HS-27A (cell line): Measurements from ENCODE around the gene ZNF853.
"Not testable (repeated sequence)": the region's sequence is repeated elsewhere in the genome, so short reads cannot be mapped to it uniquely, and the experiment has no call there.

Experiments
- DNase-seq: peaks from one replicate; pipeline ENCODE4 v3.0.0-alpha.2; 2012; ENCODE audit warnings: low read depth, missing footprints

ZNF853 gene

GRCh38 chr7:6652446-6653011 lies 37.1 kb downstream of the ZNF853 start:
- DNase-seq: no peak

DNA sequence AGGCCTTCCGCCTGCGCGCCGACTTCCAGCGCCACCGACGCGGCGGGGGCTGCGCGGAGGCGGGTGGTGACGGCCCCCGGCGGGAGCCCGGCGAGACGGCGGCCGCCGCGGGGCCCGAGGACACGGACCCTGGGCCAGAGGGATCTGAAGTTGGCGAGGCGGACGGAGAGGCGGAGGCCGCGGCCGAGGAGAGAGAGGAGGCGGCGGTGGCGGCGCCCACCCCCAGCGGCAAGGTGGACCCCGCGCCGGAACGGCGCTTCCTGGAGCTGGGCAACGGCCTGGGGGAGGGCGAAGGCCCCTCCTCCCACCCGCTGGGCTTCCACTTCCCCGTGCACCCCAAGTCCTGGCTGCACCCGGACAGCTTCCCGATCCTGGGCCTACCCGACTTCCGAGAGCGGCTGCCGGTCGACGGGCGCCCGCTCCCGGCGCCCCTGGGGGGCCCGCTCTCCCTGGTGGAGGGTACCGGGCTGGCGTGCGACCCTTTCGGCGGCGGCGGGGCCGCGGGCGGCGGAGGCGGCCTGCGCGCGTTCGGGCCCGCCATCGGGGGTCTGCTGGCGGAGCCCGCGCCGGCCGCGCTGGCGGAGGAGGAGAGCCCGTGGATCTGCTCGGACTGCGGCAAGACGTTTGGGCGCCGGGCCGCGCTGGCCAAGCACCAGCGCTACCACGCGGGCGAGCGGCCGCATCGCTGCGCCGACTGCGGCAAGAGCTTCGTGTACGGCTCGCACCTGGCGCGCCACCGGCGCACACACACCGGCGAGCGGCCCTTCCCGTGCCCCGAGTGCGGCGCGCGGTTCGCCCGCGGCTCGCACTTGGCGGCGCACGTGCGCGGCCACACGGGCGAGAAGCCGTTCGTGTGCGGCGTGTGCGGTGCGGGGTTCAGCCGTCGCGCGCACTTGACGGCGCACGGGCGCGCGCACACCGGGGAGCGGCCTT lies 37.9 kb downstream of the ZNF853 start:
- DNase-seq: no peak

GRCh38 chr7:6654113-6654841 lies 38.9 kb downstream of the ZNF853 start:
- DNase-seq: no peak

GRCh38 chr7:6654842-6655610 lies 39.6 kb downstream of the ZNF853 start:
- DNase-seq: no peak

DNA sequence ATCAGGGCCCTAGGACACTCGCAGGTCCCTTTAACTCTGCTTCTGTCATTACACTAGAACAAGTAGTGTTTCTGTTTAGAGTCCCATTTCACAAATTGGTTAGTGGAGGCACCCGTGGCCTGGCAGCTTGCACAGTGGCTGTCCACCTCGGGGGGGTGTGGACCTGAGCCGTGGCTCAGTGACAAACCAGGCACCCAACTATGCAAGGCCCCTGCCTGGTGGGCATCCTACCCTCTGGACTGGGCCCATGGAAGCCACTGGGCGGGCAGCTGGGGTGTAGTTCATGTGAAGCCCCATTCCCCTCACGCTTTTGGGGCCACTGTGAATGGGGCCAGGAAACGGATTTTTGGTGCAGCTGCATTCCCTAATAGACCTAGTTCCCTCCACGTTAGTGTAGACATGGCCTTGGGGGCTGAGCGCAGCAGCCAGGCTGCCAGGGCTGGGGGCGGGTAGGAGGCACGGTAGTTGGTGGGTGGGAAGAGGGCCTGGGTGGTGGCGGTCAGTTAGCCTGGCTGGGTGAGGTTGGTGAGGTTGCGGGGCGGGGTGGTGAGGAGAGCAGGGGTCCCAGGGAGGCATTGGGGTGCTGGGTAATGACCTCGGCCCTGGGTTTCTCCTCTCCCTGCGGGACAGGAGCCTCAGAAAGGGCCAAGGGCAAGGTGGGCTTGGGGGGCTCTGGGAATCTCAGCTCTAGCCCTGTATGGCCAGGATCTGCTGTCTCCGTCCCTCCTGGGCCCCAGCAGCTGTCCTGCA lies 40.4 kb downstream of the ZNF853 start:
- DNase-seq: no peak

GRCh38 chr7:6656413-6656812 lies 41.0 kb downstream of the ZNF853 start:
- DNase-seq: no peak

- DNase-seq: no peak
Observed at GRCh38 chr7:6658618-6659345, 43.4 kb downstream of the ZNF853 start.

GRCh38 chr7:6670851-6671250 lies 55.4 kb downstream of the ZNF853 start:
- DNase-seq: not testable (repeated sequence)
